GM21360 (cell line): ENCODE data around the gene CERS2.
A peak's percentile ranks its signal among the peaks of the same experiment; 100 is the strongest.
"Not testable (repeated sequence)": the region's sequence is repeated elsewhere in the genome, so short reads cannot be mapped to it uniquely, and the experiment has no call there.

ENCODE experiments used
- ATAC-seq: cut with Tn5 transposase; IDR thresholded peaks from one replicate; pipeline ENCODE4 v1.9.1; 2021; ENCODE audit warnings: mild to moderate bottlenecking, moderate library complexity; ENCODE audit not compliant: unreplicated experiment

Gene CERS2

DNA sequence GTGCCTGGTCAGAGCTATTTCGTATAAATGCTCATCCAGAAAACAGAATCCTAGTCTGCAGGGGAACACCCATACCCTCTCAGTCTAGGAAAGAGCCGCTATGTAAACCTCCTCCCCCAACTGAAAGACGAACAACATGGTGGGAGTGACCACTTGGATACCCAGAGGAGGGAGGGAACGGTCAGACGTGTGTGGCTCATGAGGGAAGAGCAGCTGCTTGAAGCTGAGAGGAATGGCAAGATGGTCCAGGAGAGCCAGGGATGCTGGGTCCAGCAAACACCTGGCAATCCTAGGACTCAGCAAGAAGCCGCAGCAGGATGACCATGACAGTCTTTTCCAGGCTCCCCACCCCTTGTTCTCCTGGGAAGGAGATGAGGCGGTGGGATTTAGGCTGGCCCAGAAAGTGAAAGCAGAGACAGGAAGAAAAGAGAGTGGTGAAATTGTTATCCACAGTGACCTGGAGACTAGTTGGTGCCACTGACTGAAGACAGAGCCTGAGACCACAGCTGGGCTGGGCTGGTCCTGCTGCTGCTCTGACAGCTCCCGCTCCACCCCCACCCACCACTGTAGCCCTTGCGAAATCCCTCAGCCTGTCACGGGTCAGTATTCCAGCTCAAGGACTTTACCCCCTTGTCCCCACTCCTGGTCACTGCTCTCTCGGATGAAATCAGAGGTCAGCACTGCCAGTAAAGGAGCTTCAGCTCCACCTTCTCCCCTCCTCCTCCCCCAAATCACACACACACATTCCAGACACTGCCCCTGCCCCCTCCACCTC is 3.6 kb downstream of the CERS2 start:
- ATAC-seq, result no peak

DNA sequence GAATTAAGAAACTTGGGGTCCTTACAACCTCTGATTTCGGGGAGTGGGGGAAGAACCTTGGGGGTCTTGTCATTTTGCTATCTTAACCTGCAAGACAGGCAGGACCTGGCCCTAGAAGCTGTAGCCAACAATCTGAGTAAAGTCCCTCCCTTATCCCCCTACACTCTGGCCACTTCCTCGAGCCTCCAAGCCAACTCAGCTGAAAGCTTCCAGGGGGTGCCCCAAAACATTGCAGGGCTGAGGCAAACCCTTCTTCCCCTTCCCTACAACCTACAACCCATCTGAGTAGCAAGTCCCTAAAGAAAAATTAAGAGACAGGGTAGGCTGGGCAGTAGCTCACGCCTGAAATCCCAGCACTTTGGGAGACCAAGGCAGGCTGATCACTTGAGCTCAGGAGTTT is 5.0 kb downstream of the CERS2 start:
- no peak for ATAC-seq

DNA sequence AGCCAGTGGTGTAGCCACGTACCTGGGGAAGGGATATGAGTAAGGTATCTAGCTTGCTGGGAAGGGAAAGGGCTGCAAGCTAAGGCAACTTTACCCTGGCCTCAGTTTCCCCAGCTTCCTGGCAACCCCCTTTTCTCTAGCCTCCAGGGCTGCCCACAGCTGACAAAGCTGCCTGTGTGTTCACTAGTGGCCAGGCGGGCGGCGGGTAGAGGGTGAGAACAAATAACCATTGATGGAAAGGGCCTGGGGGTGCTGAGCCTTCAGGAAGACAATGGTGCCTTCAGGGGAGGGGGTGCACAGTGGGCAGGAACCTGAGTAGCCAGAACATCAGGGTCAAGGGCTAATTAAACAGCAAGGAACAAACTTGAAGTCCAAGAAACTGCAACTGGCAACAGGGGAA is 6.1 kb downstream of the CERS2 start:
- ATAC-seq, result no peak

DNA sequence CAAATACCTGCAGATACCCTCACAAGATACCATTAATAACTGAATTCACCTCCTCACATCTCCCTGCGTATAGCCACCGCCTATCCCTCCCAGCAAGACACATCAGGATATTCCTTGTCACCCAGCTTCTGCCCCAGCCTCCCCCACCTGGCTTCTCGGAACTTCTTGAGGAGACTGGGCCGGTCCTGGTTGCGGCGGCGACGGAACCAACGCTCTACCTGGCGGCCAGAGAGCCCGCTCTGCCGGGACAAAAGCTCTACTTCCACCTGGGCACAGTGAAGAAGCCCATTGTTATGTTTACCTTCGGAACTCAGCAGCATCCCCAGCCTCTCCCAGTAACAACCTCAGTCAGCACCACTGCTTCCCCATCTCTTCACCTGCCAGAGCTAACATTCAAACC is 6.7 kb downstream of the CERS2 start:
- no peak for ATAC-seq

DNA sequence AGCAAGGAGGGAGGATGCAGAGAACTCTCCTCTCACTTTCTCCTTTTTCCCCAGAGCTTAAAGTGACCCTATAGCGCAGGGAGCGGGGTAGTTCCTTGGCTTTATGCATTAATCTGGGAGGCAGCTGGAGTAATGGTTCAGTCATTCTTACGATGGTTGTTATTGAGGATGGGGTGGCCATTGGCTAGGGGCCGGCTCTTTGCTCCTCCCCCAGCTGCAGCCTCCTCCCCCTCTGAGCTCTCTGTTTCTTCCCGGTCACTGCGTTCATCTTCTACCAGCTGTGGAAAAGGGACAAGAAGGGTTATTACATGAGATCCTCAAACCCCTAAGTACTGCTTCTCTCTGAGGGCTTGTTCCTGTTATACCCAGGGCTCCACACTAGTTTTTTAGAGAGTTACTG is 8.6 kb downstream of the CERS2 start:
- ATAC-seq, result no peak

DNA sequence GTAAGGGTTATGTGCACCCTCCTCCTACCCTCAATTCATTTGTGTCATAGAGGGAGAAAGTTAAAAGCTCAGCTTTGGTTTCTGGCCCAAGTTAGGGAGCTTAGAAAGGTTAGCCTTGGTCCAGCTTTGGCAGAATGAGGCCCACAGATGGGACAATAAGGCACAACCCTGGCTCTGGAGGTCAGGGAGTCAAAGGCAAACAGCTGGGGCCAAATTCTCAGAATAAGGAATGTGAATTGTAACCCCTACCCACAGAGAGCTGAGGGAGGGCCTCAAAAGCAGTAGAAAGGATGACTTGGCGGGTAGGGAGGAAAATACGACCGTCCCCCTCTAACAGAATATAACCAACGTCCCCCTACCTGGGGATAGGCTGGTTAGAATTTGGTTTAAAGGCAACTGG is 9.0 kb downstream of the CERS2 start:
- ATAC-seq, result no peak

DNA sequence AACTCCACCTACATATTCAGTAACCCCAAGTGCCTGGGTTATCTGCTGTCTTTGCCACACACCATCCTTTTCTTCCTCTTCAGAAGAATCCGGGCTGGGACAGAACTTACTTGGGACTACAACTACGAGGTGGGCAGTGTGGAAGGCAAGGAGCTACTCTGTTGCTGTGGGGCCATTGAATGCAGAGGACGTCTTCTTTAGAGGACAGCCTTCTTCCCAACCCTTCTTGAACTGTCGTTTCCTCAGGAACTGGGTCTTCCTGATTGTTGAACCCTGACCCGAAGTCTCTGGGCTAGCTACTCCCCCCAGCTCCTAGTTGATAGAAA is 10.5 kb downstream of the CERS2 start:
- ATAC-seq, result no peak

DNA sequence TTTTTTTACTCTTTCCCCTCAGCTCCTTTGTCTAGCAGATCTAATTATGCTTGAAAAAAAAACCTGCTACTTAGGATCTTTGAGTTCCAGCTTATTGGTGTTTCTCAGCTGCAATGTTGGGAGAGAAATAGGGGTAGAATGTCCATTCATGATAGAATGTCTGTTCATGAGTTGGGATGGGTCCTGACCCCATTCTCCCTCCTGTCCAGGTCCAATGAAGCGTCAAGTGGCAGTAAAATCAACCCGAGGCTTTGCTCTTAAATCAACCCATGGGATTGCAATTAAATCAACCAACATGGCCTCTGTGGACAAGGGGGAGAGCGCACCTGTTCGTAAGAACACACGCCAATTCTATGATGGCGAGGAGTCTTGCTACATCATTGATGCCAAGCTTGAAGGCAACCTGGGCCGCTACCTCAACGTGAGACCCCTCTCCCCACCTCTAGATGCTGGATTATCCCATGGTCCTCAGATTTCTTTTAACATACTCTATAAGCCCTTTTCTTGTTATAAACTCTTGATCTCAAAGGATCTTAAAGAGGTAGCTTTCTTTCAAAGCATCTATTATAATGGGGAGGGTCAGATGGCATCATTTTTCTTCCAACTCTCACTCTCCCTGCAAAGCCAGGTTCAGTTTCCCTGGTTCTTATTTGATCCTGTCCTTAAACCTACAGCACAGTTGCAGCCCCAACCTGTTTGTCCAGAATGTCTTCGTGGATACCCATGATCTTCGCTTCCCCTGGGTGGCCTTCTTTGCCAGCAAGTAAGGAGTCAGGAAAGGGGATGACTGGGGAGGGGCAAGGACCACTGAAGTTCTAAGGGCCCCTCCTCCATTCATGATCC is 11.1 kb downstream of the CERS2 start:
- ATAC-seq, result no peak

DNA sequence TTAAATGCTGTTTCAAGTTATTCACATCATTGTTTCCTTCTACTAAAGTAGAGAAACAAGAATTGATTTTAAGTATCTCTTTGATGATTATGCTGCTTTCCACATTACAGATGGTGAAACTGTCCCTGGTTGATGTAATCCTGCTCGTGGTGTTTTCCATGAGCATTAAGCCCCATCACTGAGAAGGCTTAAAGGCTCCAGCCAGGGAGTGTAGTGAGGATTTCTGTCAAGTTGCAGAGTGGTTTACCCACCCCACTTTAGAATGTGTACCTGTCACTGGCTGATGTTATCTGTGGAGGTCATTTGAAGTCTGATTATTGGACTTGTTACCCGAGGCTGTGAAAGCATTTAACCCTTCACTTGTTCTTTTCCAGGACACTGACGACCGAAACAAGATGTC is 12.9 kb downstream of the CERS2 start:
- no peak for ATAC-seq

DNA sequence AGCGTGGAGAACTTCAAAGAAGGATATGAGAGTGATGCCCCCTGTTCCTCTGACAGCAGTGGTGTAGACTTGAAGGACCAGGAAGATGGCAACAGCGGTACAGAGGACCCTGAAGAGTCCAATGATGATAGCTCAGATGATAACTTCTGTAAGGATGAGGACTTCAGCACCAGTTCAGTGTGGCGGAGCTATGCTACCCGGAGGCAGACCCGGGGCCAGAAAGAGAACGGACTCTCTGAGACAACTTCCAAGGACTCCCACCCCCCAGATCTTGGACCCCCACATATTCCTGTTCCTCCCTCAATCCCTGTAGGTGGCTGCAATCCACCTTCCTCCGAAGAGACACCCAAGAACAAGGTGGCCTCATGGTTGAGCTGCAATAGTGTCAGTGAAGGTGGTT is 14.0 kb downstream of the CERS2 start:
- no peak for ATAC-seq

DNA sequence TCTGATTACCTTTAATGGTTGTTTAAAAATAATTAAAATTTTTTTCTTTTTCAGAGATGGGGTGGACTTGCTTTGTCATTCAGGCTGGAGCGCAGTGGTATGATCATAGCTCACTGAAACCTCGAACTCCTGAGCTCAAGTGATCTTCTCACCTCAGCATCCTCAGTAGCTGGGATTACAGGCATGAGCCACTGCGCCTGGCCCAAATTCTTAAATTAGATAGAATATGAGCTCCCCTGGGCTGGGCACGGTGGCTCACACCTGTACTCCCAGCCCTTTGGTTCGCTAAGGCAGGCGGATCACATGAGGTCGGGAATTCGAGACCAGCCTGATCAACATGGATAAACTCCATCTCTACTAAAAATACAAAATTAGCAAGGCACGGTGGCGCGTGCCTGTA is 17.0 kb downstream of the CERS2 start:
- ATAC-seq, result no peak

DNA sequence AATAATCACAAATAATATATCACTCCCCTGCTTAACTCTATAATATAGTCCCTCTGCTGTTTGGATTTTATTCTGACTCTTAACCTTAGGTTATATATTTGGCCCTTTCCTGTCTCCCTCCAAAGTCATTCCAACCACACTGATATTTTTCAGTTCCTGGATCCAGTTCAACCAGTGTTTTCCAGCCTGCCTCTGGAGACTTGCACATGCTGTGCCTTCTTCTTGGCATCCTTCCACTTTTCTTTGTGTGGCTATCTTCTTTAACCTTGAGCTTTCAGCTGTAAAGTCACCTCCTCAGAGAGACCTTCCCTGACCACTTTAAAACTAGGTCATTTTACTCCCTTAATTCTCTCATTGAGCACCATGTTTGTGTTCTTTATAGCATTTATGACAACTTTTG is 19.4 kb downstream of the CERS2 start:
- ATAC-seq, result no peak

DNA sequence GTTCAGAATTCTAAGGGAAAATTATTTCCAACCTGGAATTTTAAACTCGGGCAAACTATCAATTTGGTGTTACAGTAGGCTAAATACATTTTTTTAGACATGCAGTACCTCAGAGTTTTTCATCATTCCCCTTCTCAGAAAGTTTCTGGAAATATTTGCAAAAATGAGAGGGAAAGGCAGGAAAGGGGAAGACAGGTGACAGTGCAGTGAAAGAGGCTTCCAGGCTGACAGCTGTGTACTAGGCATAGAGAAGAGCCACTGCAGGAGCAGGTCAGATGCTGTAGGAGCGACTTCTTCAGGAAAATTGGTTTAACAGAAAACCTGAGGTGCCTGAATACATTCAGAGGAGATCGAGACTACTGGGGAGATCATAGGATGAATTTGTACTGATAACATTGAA is 19.9 kb downstream of the CERS2 start:
- no peak for ATAC-seq

DNA sequence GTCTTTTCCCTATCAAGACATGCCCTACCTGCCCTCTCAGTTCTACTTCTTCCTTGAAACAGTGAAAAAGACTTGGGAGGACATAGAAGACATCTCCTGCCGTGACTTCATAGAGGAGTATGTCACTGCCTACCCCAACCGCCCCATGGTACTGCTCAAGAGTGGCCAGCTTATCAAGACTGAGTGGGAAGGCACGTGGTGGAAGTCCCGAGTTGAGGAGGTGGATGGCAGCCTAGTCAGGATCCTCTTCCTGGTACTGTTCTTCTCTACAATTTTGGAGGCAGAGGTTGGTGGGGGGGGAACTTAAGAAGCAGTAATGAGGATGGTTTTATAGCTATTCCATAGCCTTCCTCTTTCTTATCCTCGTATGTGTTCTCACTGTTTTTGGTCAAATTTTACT is 29.8 kb downstream of the CERS2 start:
- ATAC-seq, result no peak

DNA sequence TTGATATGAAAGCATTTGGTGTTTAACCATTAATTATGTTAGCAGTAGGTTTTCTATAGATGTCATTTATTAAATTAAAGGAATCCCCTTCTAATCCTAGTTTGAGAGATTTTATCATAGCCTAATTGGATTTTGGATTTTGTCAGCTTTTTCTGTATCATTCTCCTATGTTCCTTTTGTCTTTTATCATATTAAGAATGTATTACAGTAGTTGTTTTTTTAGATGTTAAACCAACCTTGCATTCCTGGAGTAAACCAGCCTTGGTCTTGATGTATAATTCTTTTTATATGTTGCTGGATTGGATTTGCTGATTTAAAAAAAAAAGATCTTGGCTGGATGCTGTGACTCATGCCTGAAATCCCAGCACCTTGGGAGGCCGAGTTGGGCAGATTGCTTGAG is 42.9 kb downstream of the CERS2 start:
- ATAC-seq, result no peak

DNA sequence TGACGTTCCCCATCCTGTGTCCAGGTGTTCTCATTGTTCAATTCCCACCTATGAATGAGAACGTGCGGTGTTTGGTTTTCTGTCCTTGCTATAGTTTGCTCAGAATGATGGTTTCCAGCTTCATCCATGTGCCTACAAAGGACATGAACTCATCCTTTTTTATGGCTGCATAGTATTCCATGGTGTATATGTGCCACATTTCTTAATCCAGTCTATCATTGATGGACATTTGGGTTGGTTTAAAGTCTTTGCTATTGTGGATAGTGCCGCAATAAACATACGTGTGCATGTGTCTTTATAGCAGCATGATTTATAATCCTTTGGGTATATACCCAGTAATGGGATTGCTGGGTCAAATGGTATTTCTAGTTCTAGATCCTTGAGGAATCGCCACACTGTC is 45.9 kb downstream of the CERS2 start:
- ATAC-seq, result not testable (repeated sequence)

DNA sequence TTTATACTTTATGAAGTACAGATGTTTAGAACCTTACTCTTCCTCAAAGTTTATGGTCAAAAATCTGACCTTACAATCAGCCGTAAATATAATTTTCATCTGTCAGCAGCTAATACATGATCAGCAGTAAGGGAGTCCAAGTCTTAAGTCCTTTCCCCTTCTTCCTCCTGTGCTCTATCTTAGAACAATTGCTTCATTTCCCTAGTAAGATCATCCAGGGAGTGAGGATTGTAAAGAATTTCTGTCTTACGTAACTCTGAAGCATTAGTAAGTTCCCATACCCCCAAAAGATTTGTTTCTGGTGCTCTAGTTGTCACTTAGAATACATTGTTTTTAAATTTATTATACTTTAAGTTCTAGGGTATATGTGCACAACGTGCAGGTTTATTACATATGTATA is 46.3 kb downstream of the CERS2 start:
- no peak for ATAC-seq

DNA sequence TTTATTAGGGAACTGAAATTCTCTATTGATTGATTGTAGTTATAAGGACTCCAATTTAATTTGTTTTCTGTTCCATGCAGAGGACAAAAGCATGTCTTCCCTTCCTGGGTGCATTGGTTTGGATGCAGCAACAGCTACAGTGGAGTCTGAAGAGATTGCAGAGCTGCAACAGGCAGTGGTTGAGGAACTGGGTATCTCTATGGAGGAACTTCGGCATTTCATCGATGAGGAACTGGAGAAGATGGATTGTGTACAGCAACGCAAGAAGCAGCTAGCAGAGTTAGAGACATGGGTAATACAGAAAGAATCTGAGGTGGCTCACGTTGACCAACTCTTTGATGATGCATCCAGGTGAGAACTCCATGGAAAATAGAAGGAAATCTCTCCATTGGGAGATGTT is 47.0 kb downstream of the CERS2 start:
- no peak for ATAC-seq

DNA sequence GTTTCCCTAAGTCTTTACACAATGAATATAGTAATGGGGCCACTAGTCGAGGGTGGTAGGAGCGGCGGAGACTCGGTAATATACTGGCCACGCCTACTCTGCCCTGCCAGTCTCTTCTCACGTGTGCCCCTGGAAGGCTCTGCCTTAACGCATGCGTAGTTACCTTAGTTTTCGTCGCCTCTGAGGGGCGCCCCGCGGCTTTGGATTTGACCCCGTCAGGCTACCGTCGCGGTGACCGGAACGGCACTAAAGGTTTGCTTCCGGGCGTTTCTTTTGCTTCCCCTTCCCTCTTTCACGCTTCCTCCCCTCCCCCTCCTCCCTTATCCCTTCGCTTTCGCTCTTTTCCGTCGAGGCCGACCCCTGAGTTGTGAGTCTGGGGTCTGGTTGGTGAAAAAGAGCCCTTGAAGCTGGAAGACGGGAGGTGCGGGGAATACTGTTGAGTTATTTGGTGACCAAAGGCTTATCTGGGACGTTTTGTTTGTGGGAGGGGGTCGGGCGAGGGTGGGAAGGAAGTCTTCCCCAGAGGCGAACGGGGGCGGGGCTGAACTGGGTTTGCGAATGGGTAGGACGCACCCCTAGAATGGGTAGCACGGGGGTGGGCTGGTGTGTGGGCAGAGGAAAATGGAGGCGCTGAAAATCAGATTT is 48.4 kb downstream of the CERS2 start, which contains the start of gene SETDB1:
SETDB1 (plus strand) TSS at position 267 of the 645 bp plus-strand sequence. CDS start 1,352 bp downstream, outside the sequence.
- ATAC-seq, result peak; percentile 85

DNA sequence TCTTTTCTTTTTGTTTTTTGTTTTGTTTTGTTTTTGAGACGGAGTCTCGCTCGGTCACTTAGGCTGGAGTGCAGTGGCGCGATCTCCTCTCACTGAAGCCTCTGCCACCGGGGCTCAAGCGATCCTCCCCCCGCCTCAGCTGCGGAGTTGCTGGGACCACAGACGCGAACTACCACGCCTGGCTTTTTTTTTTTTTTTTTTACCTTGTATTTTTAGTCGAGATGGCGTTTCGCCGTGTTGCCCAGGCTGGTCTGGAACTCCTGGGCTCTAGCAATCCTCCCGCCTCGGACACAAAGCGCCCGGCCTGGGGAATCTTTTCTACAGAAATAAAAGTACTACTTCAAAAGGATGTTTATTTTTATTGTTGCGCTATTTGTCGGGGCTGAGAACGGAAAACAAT is 49.6 kb downstream of the CERS2 start:
- no peak for ATAC-seq

DNA sequence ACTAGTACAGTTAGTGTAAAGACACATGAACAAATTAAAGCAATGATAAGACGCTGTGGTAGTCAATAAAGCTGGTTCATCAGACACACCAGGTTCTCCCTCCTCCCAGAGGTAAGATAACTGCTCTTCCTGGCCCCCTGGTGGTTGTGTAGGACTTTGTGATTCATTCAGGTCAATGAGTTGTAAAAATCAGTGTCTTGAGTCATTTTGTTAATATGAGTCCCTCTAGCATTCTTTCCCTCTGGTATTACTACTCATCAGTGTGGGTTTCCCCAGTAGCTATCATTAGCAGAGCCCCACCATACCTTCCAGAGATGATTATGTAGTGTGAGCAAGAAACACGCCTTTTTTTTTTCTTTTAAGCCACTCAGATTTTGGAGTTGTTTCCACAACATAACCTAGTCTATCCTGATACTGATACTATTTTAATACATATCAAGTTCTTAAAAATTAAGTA is 52.1 kb downstream of the CERS2 start:
- peak; percentile 53 for ATAC-seq

DNA sequence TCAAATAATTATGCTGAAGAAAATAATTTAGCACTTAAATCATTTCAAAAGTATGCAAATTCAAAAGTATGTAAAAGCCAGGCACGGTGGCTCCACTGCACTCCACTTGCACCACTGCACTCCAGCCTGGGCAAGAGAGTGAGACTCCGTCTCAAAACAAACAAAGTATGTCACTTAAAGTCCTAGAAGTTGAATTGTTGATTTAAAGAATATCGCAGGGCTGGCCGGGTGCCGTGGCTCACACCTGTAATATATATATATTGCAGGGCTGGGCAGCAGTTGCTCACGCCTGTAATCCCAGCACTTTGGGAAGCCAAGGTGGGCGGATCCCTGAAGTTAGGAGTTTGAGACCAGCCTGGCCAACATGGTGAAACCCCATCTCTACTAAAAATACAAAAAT is 57.2 kb downstream of the CERS2 start:
- ATAC-seq, result no peak
